IMR-90 (cell line): ENCODE results near the gene IFNLR1. TPM values are rescaled to one million over a fixed set of nuclear protein-coding genes. Genes with fewer than 3 reads are reported as not detected.

Experiments
- ATAC-seq: fragments of 200-7000 bp; cut with Tn5 transposase; 2 replicates; pipeline ENCODE4 v1.9.1; 2020; ENCODE audit warnings: low read depth, mild to moderate bottlenecking, moderate library complexity
- BruUV-seq: library from RNA; stranded (reverse); fragments of 400-500 nt; replicated peaks from 2 replicates; lab custom pipeline; 2021; lab: Mats Ljungman, UMichigan
- CTCF ChIA-PET: fragments of 300-600 bp; formaldehyde crosslinking; extraction: SDS; loops from one replicate; lab custom pipeline; 2021; ENCODE audit warnings: antibody characterized with exemption; lab: Yijun Ruan, JAX
- POLR2A ChIA-PET: fragments of 300-600 bp; sonication (Branson Sonifier 250); formaldehyde crosslinking; loops from one replicate; lab custom pipeline; 2022; ENCODE audit warnings: antibody characterized with exemption; ENCODE audit not compliant: unreplicated experiment; lab: Charles Lee
- DNase-seq: peaks from one replicate; pipeline ENCODE4 v3.0.0; 2013
- H2AFZ ChIP-seq: replicated peaks from 2 replicates; pipeline ENCODE3; 2013; ENCODE audit warnings: low read length, mild to moderate bottlenecking; ENCODE audit not compliant: poor library complexity
- H2AK5ac ChIP-seq: 2 replicates; pipeline ENCODE4 v1.6.1; 2013; ENCODE audit warnings: low read depth, low read length, inconsistent platforms
- H2AK9ac ChIP-seq: replicated peaks from 2 replicates; pipeline ENCODE3; 2013; ENCODE audit warnings: mild to moderate bottlenecking, low read depth, low read length, moderate library complexity; ENCODE audit not compliant: poor library complexity
- H2BK120ac ChIP-seq: 2 replicates; pipeline ENCODE4 v1.6.1; 2013; ENCODE audit warnings: low read depth, low read length, inconsistent platforms
- H2BK15ac ChIP-seq: 3 replicates; pipeline ENCODE4 v1.6.1; 2013; ENCODE audit warnings: low read depth, low read length, inconsistent platforms
- H2BK20ac ChIP-seq: 2 replicates; pipeline ENCODE4 v1.6.1; 2013; ENCODE audit warnings: low read depth, mild to moderate bottlenecking, inconsistent platforms, low read length, moderate library complexity
- H2BK5ac ChIP-seq: 2 replicates; pipeline ENCODE4 v1.6.1; 2013; ENCODE audit warnings: mild to moderate bottlenecking, low read depth, low read length, inconsistent platforms; ENCODE audit not compliant: poor library complexity, severe bottlenecking
- H3K14ac ChIP-seq: replicated peaks from 2 replicates; pipeline ENCODE4 v1.6.1; 2013; ENCODE audit warnings: low read depth, low read length, inconsistent platforms
- H3K18ac ChIP-seq: 2 replicates; pipeline ENCODE4 v1.6.1; 2013; ENCODE audit warnings: low read depth, low read length, control low read depth
- H3K23ac ChIP-seq: 2 replicates; pipeline ENCODE4 v1.6.1; 2013; ENCODE audit warnings: low read depth, low read length, inconsistent platforms
- H3K27ac ChIP-seq: 2 replicates; pipeline ENCODE4 v1.5.1; 2013; ENCODE audit warnings: mild to moderate bottlenecking, control low read depth, low read length; ENCODE audit not compliant: insufficient read depth
- H3K27me3 ChIP-seq: 2 replicates; pipeline ENCODE4 v1.6.1; 2013; ENCODE audit warnings: low read length; ENCODE audit not compliant: control insufficient read depth, insufficient read depth
- H3K36me3 ChIP-seq: 2 replicates; pipeline ENCODE4 v1.6.1; 2013; ENCODE audit warnings: low read length, mixed read lengths; ENCODE audit not compliant: control insufficient read depth, insufficient read depth
- H3K4ac ChIP-seq: 2 replicates; pipeline ENCODE4 v1.6.1; 2013; ENCODE audit warnings: low read depth, low read length, inconsistent platforms
- H3K4me1 ChIP-seq: 2 replicates; pipeline ENCODE4 v1.6.1; 2013; ENCODE audit warnings: low read length, mixed read lengths; ENCODE audit not compliant: control insufficient read depth, insufficient read depth
- H3K4me2 ChIP-seq: 2 replicates; pipeline ENCODE4 v1.6.1; 2013; ENCODE audit warnings: low read depth, mild to moderate bottlenecking, control low read depth, low read length, moderate library complexity
- H3K4me3 ChIP-seq: 2 replicates; pipeline ENCODE4 v1.5.1; 2013; ENCODE audit warnings: low read depth, mild to moderate bottlenecking, control low read depth, low read length, moderate library complexity; ENCODE audit not compliant: insufficient read depth
- H3K56ac ChIP-seq: 2 replicates; pipeline ENCODE4 v1.6.1; 2013; ENCODE audit warnings: low read length, inconsistent platforms; ENCODE audit not compliant: insufficient read depth; ENCODE audit errors: extremely low read depth
- H3K79me1 ChIP-seq, 2 experiments: 2 replicates each; pipeline ENCODE4 v1.6.1; 2013; ENCODE audit warnings: low read length in 2 of 2, inconsistent platforms in 1 of 2, low read depth in 1 of 2
- H3K9ac ChIP-seq: 2 replicates; pipeline ENCODE4 v1.6.1; 2013; ENCODE audit warnings: low read depth, low read length, control low read depth
- H3K9me1 ChIP-seq: 2 replicates; pipeline ENCODE4 v1.6.1; 2013; ENCODE audit warnings: low read length, inconsistent platforms; ENCODE audit not compliant: insufficient read depth
- H3K9me3 ChIP-seq: 2 replicates; pipeline ENCODE4 v1.6.1; 2013; ENCODE audit warnings: low read length; ENCODE audit not compliant: control insufficient read depth, insufficient read depth
- H4K20me1 ChIP-seq: 2 replicates; pipeline ENCODE4 v1.6.1; 2013; ENCODE audit warnings: low read length, inconsistent platforms; ENCODE audit not compliant: insufficient read depth
- H4K5ac ChIP-seq: 2 replicates; pipeline ENCODE4 v1.6.1; 2013; ENCODE audit warnings: mild to moderate bottlenecking, low read depth, low read length, control low read depth
- H4K8ac ChIP-seq, 2 experiments: 2 replicates each; pipeline ENCODE4 v1.6.1; 2013; ENCODE audit warnings: low read depth in 2 of 2, low read length in 2 of 2, control low read depth in 1 of 2, inconsistent platforms in 1 of 2
- H4K91ac ChIP-seq: 2 replicates; pipeline ENCODE4 v1.6.1; 2013; ENCODE audit warnings: low read depth, low read length, inconsistent platforms; ENCODE audit not compliant: insufficient read depth
- CEBPB ChIP-seq: IDR thresholded peaks from 2 replicates; pipeline ENCODE4 v1.6.1; 2012; ENCODE audit warnings: low read depth, low read length, improper control_type of control experiment
- CHD1 ChIP-seq: IDR thresholded peaks from 2 replicates; pipeline ENCODE4 v1.6.1; 2012; ENCODE audit warnings: low read depth, low read length, improper control_type of control experiment
- CTCF ChIP-seq: conservative IDR thresholded peaks from 2 replicates; pipeline ENCODE4 v1.5.1; 2012; ENCODE audit warnings: mild to moderate bottlenecking, low read depth, low read length, improper control_type of control experiment
- ELK1 ChIP-seq: fragments of 150-350 bp; IDR thresholded peaks from 2 replicates; pipeline ENCODE4 v1.6.1; 2016; ENCODE audit warnings: low read depth, mild to moderate bottlenecking, low read length, moderate library complexity, borderline replicate concordance
- FOS ChIP-seq: fragments of 150-350 bp; IDR thresholded peaks from 2 replicates; pipeline ENCODE4 v1.6.1; 2016; ENCODE audit warnings: low read depth, low read length
- MAFK ChIP-seq: IDR thresholded peaks from 2 replicates; pipeline ENCODE4 v1.6.1; 2012; ENCODE audit warnings: low read depth, low read length, improper control_type of control experiment
- NFE2L2 ChIP-seq: fragments of 150-350 bp; IDR thresholded peaks from 2 replicates; pipeline ENCODE4 v1.6.1; 2016; ENCODE audit warnings: low read depth, mild to moderate bottlenecking, low read length
- POLR2A ChIP-seq: IDR thresholded peaks from 2 replicates; pipeline ENCODE4 v1.6.1; 2012; ENCODE audit warnings: mild to moderate bottlenecking, low read depth, low read length
- RAD21 ChIP-seq: IDR thresholded peaks from 2 replicates; pipeline ENCODE4 v1.6.1; 2012; ENCODE audit warnings: low read length, improper control_type of control experiment
- RFX5 ChIP-seq: IDR thresholded peaks from 2 replicates; pipeline ENCODE4 v1.8.0; 2012; ENCODE audit warnings: low read depth, mild to moderate bottlenecking, low read length, moderate library complexity
- SMC3 ChIP-seq: fragments of 150-350 bp; IDR thresholded peaks from 2 replicates; pipeline ENCODE4 v1.6.1; 2016; ENCODE audit warnings: low read depth, mild to moderate bottlenecking, antibody characterized with exemption, low read length, moderate library complexity
- WGBS, 2 experiments: methylation state at CpG; one replicate each; pipeline versions ENCODE4 v1.1.5 to v1.1.7; 2013; ENCODE audit warnings: missing lambda C conversion rate in 2 of 2; ENCODE audit not compliant: insufficient read length in 1 of 2; ENCODE audit errors: extremely low coverage in 2 of 2; 5-methylcytosine and 5-hydroxymethylcytosine counted together
- dilution Hi-C: fragments of 300-500 bp; cut with HindIII; formaldehyde crosslinking; loops from one replicate; pipeline ENCODE4 v1.14.3; 2018; ENCODE audit warnings: low sequenced_read_pairs; ENCODE audit not compliant: unreplicated experiment
- in situ Hi-C: fragments of 300-500 bp; cut with MboI; formaldehyde crosslinking; loops from 3 replicates; pipeline ENCODE4 v1.14.3; 2019; ENCODE audit warnings: low sequenced_read_pairs, inconsistent platforms, mixed read lengths
- intact Hi-C: fragments of 100-400 bp; cut with micrococcal nuclease; formaldehyde crosslinking; loops from 2 replicates; pipeline ENCODE4 v1.10.0; 2022
- polyA plus RNA-seq, 3 experiments: library from polyadenylated mRNA; depleted of rRNA; stranded (reverse); fragments of >200 nt; gene quantifications; 2 replicates each; pipeline ENCODE4 v1.2.3, GENCODE V29; 2012; ENCODE audit warnings: low replicate concordance in 1 of 3
- total RNA-seq: library from RNA; depleted of rRNA; stranded (reverse); fragments of >200 nt; gene quantifications from 2 replicates; pipeline ENCODE4 v1.2.3, GENCODE V29; 2012

IFNLR1 gene
- total and polyA plus RNA-seq, 2 of the 4 experiments (the other 2 are of a cell fraction), result not detected

GRCh38 chr1:24139841-24140425 is 47.2 kb downstream of the IFNLR1 start:
- H2AK9ac ChIP-seq, result no peak overlapping the region
- H4K5ac ChIP-seq, result no peak overlapping the region
- no peak overlapping the region for H3K4ac ChIP-seq
- in situ Hi-C loops, result no loop called here
- H3K27me3 ChIP-seq, result peaks cover 46% of the 10 kb centered on the region
- peaks cover 2% of the 10 kb centered on the region; the same call in 1 of the 2 replicates for H3K9me3 ChIP-seq
- H4K20me1 ChIP-seq, result no peaks in the 10 kb centered on the region
- no CpG with 5 or more reads among the region's 11 CpGs for WGBS, 2 experiments
- H3K9me1 ChIP-seq, result no peaks in the 10 kb centered on the region
- H2BK5ac ChIP-seq, result no peak overlapping the region
- ATAC-seq (no peak), DNase-seq (no peak)
- no peak overlapping the region for H2BK120ac ChIP-seq
- H4K91ac ChIP-seq, result no peak overlapping the region
- H3K79me1 ChIP-seq, result no peaks in the 10 kb centered on the region
- H2AK5ac ChIP-seq, result no peak overlapping the region
- no peak overlapping the region for H3K23ac ChIP-seq
- H3K18ac ChIP-seq, result no peak overlapping the region
- H3K36me3 ChIP-seq, result no peaks in the 10 kb centered on the region
- H3K56ac ChIP-seq, result no peak overlapping the region
- H3K4me2 ChIP-seq, result no peak overlapping the region
- dilution Hi-C loops, result no loop called here
- no TSS peak for BruUV-seq
- no peak overlapping the region for H2BK20ac ChIP-seq
- no peak overlapping the region for H3K4me3 ChIP-seq
- H2AFZ ChIP-seq, result no peak overlapping the region
- intact Hi-C loops, result loop anchor here (10.0 kb wide), 1 partner anchor 55 kb away; no protein-coding TSS in a partner anchor
- no peak overlapping the region for H2BK15ac ChIP-seq
- TF ChIP-seq RAD21 (no peak), RFX5 (no peak), CTCF (no peak), CEBPB (no peak), MAFK (no peak), POLR2A (no peak), SMC3 (no peak), ELK1 (no peak), CHD1 (no peak), NFE2L2 (no peak), FOS (no peak)
- H4K8ac ChIP-seq, result no peak overlapping the region
- no peak overlapping the region for H3K27ac ChIP-seq
- no peaks in the 10 kb centered on the region for H3K4me1 ChIP-seq
- H3K14ac ChIP-seq, result no peak overlapping the region
- POLR2A ChIA-PET, result no interaction called here
- CTCF ChIA-PET, result no interaction called here
- no peak overlapping the region for H3K9ac ChIP-seq
